ENCODE results near the gene APEH.

Gene APEH

DNA sequence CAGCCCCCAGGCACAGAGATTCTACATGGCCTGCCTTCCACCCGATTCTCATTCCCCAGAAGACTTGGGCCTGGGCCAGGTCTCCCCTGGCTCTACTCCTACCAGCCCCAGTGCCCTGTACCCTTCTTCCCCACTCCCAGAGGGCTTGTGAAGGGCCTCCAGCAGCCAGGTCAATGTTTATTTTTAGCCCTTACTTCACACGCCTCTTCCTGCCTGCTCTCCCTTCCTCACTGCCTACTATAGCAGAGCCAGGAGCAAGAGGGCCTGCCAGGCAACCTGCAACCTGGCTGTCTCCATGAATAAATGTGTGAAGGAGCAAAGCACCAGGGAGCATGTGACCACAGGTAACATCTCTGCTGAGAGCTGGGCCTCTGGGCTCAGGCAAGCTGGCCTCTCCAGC, 26.4 kb upstream of the APEH start:
- H3K4me3 ChIP-seq (ENCODE audit: control insufficient read depth, low read depth, low read length), result no peak overlapping the region
- DNase-seq (ENCODE audit: low read depth), result no peak
- TF ChIP-seq CTCF (conservative IDR thresholded peaks at IDR 0.05; ENCODE audit: control insufficient read depth, insufficient read depth, low read depth, low read length), result no peak

DNA sequence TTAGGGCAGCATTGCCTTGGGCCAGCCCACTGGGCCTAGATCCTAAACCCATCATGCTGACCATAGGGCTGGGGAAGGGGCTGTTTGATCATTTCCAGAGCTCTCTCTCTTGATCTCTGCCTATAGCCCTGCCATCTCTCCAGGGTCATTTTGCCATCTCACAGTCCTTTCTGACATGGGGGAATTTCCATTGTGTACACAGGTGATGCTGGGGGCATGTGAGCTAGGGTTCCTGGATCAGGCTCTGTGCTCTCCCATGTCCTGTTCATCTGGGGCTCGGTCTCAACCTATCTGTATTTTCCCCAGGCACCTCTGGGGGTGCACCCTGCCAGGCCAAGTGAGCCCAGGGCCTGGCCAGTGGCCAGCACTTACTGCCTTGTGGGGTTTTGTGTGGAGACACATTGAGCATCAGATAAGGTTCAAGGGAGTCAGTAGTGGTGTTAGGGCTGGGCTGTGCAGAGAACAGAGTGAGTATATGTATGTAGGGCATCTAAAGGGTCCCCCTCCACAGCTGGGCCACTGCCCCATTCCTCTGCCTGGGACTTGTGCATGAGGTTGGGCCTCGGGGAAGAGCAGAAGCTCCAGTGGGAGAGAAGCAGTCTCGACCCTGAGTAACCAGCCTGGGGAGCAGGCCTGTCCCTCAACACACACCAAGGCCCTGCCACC, 25.7 kb upstream of the APEH start:
- no peak for DNase-seq (ENCODE audit: low read depth)
- H3K4me3 ChIP-seq (ENCODE audit: control insufficient read depth, low read depth, low read length), result no peak overlapping the region
- no peak for TF ChIP-seq CTCF (conservative IDR thresholded peaks at IDR 0.05; ENCODE audit: control insufficient read depth, insufficient read depth, low read depth, low read length)

DNA sequence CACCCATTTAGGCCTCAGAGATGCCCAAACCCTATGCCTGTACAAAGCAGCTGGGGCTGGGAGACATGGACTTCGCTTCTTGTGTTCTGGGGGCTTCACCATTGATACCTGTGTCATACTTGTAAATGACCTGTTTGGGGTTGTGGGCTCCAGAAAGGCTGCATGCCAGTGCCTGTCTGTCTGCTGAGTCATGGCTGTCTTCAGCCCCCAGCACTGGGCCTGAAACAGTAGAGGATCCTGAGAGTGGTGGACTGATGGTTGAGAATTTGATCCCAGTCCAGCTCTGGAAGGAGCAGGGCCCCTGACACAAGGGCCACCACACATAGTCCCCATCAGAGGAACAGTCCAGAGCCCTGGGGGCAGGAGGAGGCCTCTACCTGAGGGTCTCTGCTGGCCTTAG, 24.6 kb upstream of the APEH start:
- DNase-seq (ENCODE audit: low read depth), result no peak
- H3K4me3 ChIP-seq (ENCODE audit: control insufficient read depth, low read depth, low read length), result no peak overlapping the region
- no peak for TF ChIP-seq CTCF (conservative IDR thresholded peaks at IDR 0.05; ENCODE audit: control insufficient read depth, insufficient read depth, low read depth, low read length)

DNA sequence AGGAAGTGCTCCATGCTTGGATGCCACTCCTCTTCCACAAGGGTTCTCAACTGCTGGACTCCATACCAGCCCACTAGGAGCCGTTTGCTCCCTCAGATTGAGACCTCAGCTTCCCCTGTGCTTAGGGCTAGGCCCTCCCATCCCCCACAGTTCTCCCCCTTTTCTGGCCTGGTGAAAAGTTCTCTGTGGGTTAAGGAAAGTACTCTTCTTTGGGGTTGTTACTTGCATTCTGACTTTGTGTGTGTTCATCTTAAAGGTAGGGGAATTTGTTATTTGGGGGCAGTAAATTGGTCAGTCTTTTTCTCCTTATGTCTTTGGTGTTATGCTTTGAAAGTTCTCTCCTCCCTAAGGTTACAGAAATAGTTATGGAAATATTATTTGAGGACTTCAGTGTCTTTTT, 24.0 kb upstream of the APEH start:
- H3K4me3 ChIP-seq (ENCODE audit: control insufficient read depth, low read depth, low read length), result no peak overlapping the region
- no peak for TF ChIP-seq CTCF (conservative IDR thresholded peaks at IDR 0.05; ENCODE audit: control insufficient read depth, insufficient read depth, low read depth, low read length)
- DNase-seq (ENCODE audit: low read depth), result no peak

GRCh38 chr3:49650637-49651036, 23.5 kb upstream of the APEH start:
- no peak overlapping the region for H3K4me3 ChIP-seq (ENCODE audit: control insufficient read depth, low read depth, low read length)

GRCh38 chr3:49652218-49652902, 21.8 kb upstream of the APEH start:
- no peak for DNase-seq (ENCODE audit: low read depth)
- TF ChIP-seq CTCF (conservative IDR thresholded peaks at IDR 0.05; ENCODE audit: control insufficient read depth, insufficient read depth, low read depth, low read length), result no peak
- no peak overlapping the region for H3K4me3 ChIP-seq (ENCODE audit: control insufficient read depth, low read depth, low read length)

More at GRCh38 chr3:49650637-49651036, 23.5 kb upstream of the APEH start:
- no peak for DNase-seq (ENCODE audit: low read depth)
- no peak for TF ChIP-seq CTCF (conservative IDR thresholded peaks at IDR 0.05; ENCODE audit: control insufficient read depth, insufficient read depth, low read depth, low read length)
